ENCODE data around the gene MYO3B. TPM values are rescaled to one million over a fixed set of nuclear protein-coding genes. Genes with fewer than 3 reads are reported as not detected.

MYO3B gene
- total and polyA plus RNA-seq, 2 of the 8 experiments (the other 6 are each of a cell fraction or from before 2014, with no cell fraction given), result 0.17 to 0.19 TPM

GRCh38 chr2:170313992-170314348, 136.0 kb downstream of the MYO3B start:
- H2BK120ac ChIP-seq (replicated peaks; ENCODE audit: low read depth, low read length), result no peak overlapping the region
- H3K36me3 ChIP-seq (ENCODE audit: control insufficient read depth in 2 of 4, insufficient read depth in 4 of 4, low read length in 3 of 4), result no peaks in the 10 kb centered on the region; a peak in 1 of 8 replicates
- ChIA-PET POLR2A (ENCODE audit: partially characterized antibody) (no interaction called here), CTCF (ENCODE audit: partially characterized antibody) (interaction anchor here (0.8 to 4.7 kb wide), 2 partner anchors 10 to 95 kb away, joined by 3 to 22 read pairs; no protein-coding TSS in a partner anchor)
- TF ChIP-seq EGR1 (IDR thresholded peaks at IDR 0.05; ENCODE audit: borderline replicate concordance, low read depth, low read length), result no peak
- TF ChIP-seq SIRT6 (IDR thresholded peaks at IDR 0.05; ENCODE audit: low read length), result no peak
- H3K79me2 ChIP-seq (ENCODE audit: control insufficient read depth in 1 of 2, insufficient read depth in 2 of 2, low read length in 2 of 2), result no peaks in the 10 kb centered on the region
- DNase-seq (ENCODE audit: low read depth in 1 of 2, low spot score in 2 of 2) (no peak), FAIRE-seq (no peak)
- no peaks in the 10 kb centered on the region for H3K4me1 ChIP-seq (replicated peaks in 1 of 4; ENCODE audit: control insufficient read depth in 3 of 4, insufficient read depth in 4 of 4, low read length in 3 of 4)
- H4K8ac ChIP-seq (ENCODE audit: extremely low read depth, insufficient read depth, low read length), result no peak overlapping the region
- no peaks in the 10 kb centered on the region for H3K23me2 ChIP-seq (ENCODE audit: low read depth, low read length)
- H3K14ac ChIP-seq (ENCODE audit: insufficient read length), result no peak overlapping the region
- no peak overlapping the region for H2BK5ac ChIP-seq (ENCODE audit: low read depth, low read length)
- WGBS, 2 experiments (ENCODE audit: extremely low coverage in 1 of 2, insufficient coverage in 1 of 2, insufficient read length in 1 of 2, insufficient replicate concordance in 2 of 2, low coverage in 1 of 2, low lambda C conversion rate in 2 of 2, missing lambda C conversion rate in 1 of 2), result 82% methylated on average over 3 of the region's 3 CpGs; no CpG with 5 or more reads in 1 of the 2 experiments
- no peaks in the 10 kb centered on the region for H3K79me1 ChIP-seq (ENCODE audit: low read depth, low read length)
- H3K9me3 ChIP-seq (ENCODE audit: insufficient read depth in 2 of 2, low read depth in 1 of 2, low read length in 1 of 2), result no peaks in the 10 kb centered on the region; a peak in 2 of 4 replicates
- no peak overlapping the region for H3K9ac ChIP-seq (replicated peaks in 1 of 4; ENCODE audit: extremely low read depth in 1 of 4, low read depth in 3 of 4, low read length in 3 of 4)
- H3K4ac ChIP-seq (replicated peaks; ENCODE audit: insufficient read length, low read depth, low read length), result no peak overlapping the region
- no peak overlapping the region for H4K91ac ChIP-seq (replicated peaks; ENCODE audit: insufficient read length, low read length)
- no peak overlapping the region for H2BK12ac ChIP-seq (ENCODE audit: low read depth, low read length)
- H3K4me3 ChIP-seq (ENCODE audit: extremely low read depth in 1 of 4, insufficient read depth in 2 of 4, low read depth in 3 of 4, low read length in 4 of 4), result no peak overlapping the region
- H4K20me1 ChIP-seq (replicated peaks in 1 of 2; ENCODE audit: control insufficient read depth in 1 of 2, insufficient read depth in 2 of 2, low read length in 2 of 2), result no peaks in the 10 kb centered on the region
- H2AK5ac ChIP-seq (ENCODE audit: low read depth, low read length), result no peak overlapping the region
- H3K27me3 ChIP-seq (replicated peaks in 1 of 4; ENCODE audit: control insufficient read depth in 3 of 4, extremely low read depth in 1 of 4, insufficient read depth in 3 of 4, low read length in 3 of 4), result peaks cover 0 to 1% (median 0%) of the 10 kb centered on the region in 4 experiments; a peak in 1 of 7 replicates
- no peak overlapping the region for H4K5ac ChIP-seq (ENCODE audit: insufficient read length, low read depth, low read length)
- H3K4me2 ChIP-seq (ENCODE audit: insufficient read depth in 1 of 2, low read depth in 2 of 2, low read length in 2 of 2), result no peak overlapping the region
- H3K18ac ChIP-seq (ENCODE audit: extremely low read depth, low read length), result no peak overlapping the region
- no peak overlapping the region for H3K27ac ChIP-seq (ENCODE audit: low read depth, low read length)
- no peak overlapping the region for H2BK20ac ChIP-seq (ENCODE audit: low read length)
- H2BK15ac ChIP-seq (ENCODE audit: low read length), result no peak overlapping the region
- 0 out of 2 replicates have a peak overlapping the region, but pooled peaks have one; percentile 52 for H2AFZ ChIP-seq (ENCODE audit: low read length)
- no peak overlapping the region for H3K23ac ChIP-seq (ENCODE audit: insufficient read length)
- no peak overlapping the region for H3K56ac ChIP-seq (replicated peaks; ENCODE audit: insufficient read length, low read depth, low read length)
